ENCODE measurements around the gene PACRG. TPM values are rescaled to one million over a fixed set of nuclear protein-coding genes. Genes with fewer than 3 reads are reported as not detected.

The PACRG gene
- total RNA-seq, 1 donor from 2014 or later = under 0.01 TPM

GRCh38 chr6:163259689-163260088, 531.9 kb downstream of the PACRG start:
- no peaks in the 10 kb centered on the region for H3K27me3 ChIP-seq (ENCODE audit: control insufficient read depth, insufficient read depth, low read length)
- FAIRE-seq = no peak
- no peak for DNase-seq (ENCODE audit: low read depth)
- no peak overlapping the region for H3K4me3 ChIP-seq (ENCODE audit: low read depth, low read length)
- H3K36me3 ChIP-seq (ENCODE audit: control insufficient read depth, insufficient read depth, low read length) = no peaks in the 10 kb centered on the region
- no peak for TF ChIP-seq CTCF (IDR thresholded peaks at IDR 0.05; ENCODE audit: insufficient read depth, low read length, severe bottlenecking)

DNA sequence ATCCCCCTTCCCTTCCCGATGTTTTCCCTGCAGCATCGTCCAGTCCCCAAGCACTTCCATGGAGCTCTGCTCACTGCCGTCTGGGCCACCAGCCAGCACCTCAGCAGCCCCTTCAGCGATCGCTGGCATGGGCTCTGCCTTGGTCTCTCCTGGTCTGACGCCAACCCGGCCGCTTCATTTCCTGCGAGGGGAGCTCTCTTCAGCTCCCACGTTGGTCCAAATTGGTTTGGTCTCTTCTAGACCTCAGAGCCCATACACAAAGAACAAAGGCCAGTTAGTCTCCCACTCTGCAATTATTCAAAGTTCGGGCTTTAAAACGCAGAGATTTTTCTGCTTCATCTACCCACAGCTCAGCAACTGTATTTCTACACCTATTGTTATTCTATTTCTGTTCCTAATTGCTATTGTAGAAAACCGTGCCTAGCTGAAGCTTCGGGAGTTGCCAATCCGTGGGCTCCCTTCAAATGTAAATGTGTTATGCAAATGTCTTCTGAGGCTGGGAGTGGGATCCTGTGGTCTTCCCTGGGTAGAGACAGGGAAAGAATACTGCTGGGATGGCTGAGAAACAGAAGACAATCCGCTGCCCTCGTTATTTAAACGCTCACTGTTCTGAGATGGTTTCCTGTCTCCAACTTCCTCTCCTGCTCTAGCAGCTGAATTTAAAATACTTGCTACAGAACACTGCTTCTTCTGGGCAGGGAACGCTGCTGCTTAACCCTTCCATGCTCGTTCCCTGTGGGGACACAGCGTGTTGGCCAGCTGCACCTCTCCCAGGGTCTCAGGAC, 532.5 kb downstream of the PACRG start:
- no peak for FAIRE-seq
- DNase-seq (ENCODE audit: low read depth) = no peak
- no peaks in the 10 kb centered on the region for H3K36me3 ChIP-seq (ENCODE audit: control insufficient read depth, insufficient read depth, low read length)
- no peak for TF ChIP-seq CTCF (IDR thresholded peaks at IDR 0.05; ENCODE audit: insufficient read depth, low read length, severe bottlenecking)
- H3K27me3 ChIP-seq (ENCODE audit: control insufficient read depth, insufficient read depth, low read length) = no peaks in the 10 kb centered on the region
- no peak overlapping the region for H3K4me3 ChIP-seq (ENCODE audit: low read depth, low read length)

GRCh38 chr6:163260911-163261310, 533.1 kb downstream of the PACRG start:
- Histone ChIP-seq H3K4me3 (ENCODE audit: low read depth, low read length) (no peak overlapping the region), H3K36me3 (ENCODE audit: control insufficient read depth, insufficient read depth, low read length) (no peaks in the 10 kb centered on the region), H3K27me3 (ENCODE audit: control insufficient read depth, insufficient read depth, low read length) (no peaks in the 10 kb centered on the region)
- DNase-seq (ENCODE audit: low read depth) (no peak), FAIRE-seq (no peak)
- TF ChIP-seq CTCF (IDR thresholded peaks at IDR 0.05; ENCODE audit: insufficient read depth, low read length, severe bottlenecking) = no peak

DNA sequence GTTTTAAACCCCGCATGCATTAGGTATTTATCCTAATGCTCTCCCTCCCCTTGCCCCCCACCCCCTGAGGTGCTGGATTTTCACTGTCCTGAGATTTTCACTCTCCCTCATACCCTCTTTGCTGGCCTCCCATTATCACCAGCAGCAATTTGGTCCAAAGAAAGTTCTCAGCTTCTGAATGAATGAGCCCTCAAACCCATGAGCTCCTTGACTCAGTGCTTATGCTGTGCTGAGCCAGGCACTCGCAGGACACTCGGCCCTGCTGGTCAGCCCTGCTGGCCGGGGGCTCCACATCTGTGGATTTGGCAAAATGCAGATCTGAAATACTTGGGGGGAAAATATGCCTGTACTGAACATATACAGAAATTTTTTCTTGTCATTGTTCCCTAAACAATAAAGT, 533.6 kb downstream of the PACRG start:
- no peak overlapping the region for H3K4me3 ChIP-seq (ENCODE audit: low read depth, low read length)
- no peak for TF ChIP-seq CTCF (IDR thresholded peaks at IDR 0.05; ENCODE audit: insufficient read depth, low read length, severe bottlenecking)
- no peaks in the 10 kb centered on the region for H3K36me3 ChIP-seq (ENCODE audit: control insufficient read depth, insufficient read depth, low read length)
- DNase-seq (ENCODE audit: low read depth) = no peak
- FAIRE-seq = no peak
- no peaks in the 10 kb centered on the region for H3K27me3 ChIP-seq (ENCODE audit: control insufficient read depth, insufficient read depth, low read length)

DNA sequence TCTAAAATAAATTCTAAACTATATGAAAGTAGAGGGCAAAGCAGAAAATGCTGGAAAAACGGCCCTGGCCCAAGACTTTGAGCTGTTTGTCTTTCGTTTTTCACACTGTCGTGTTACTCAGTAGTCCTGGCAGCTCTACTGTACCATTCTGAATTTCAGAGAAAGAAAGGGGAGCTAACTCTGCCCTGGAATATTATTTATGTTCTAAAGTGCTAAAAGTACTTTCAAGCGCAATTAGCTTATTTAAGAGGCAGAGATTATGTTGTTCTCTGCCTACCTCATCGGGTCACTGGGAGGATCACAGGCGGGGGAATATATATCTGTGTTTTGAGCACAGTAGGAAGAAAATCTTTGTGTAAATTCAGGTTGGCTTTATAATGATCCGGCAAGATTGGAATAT, 534.3 kb downstream of the PACRG start:
- no peak for DNase-seq (ENCODE audit: low read depth)
- no peak overlapping the region for H3K4me3 ChIP-seq (ENCODE audit: low read depth, low read length)
- TF ChIP-seq CTCF (IDR thresholded peaks at IDR 0.05; ENCODE audit: insufficient read depth, low read length, severe bottlenecking) = no peak
- no peaks in the 10 kb centered on the region for H3K27me3 ChIP-seq (ENCODE audit: control insufficient read depth, insufficient read depth, low read length)
- H3K36me3 ChIP-seq (ENCODE audit: control insufficient read depth, insufficient read depth, low read length) = no peaks in the 10 kb centered on the region
- no peak for FAIRE-seq

DNA sequence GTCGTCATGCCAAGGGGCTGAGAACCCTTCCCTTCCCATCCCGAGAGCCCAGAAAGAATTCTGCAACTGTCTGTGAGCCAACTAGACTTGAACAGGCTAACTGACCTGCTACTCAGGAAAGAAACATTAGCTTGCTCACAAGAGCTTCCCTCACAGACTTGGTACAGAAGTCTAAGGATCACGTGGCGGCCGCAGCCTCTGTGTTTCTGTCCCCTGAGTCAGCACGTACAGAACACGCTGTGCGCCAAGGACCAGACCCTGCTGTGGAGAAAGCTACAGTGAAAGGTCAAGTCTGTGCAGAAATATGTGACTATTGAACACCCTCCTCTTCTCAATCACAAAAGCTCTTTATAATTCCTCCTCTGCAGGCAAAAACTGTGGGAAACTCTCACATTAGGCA, 535.4 kb downstream of the PACRG start:
- no peak for TF ChIP-seq CTCF (IDR thresholded peaks at IDR 0.05; ENCODE audit: insufficient read depth, low read length, severe bottlenecking)
- FAIRE-seq (no peak), DNase-seq (ENCODE audit: low read depth) (no peak)
- no peaks in the 10 kb centered on the region for H3K36me3 ChIP-seq (ENCODE audit: control insufficient read depth, insufficient read depth, low read length)
- no peaks in the 10 kb centered on the region for H3K27me3 ChIP-seq (ENCODE audit: control insufficient read depth, insufficient read depth, low read length)
- no peak overlapping the region for H3K4me3 ChIP-seq (ENCODE audit: low read depth, low read length)
